DOHH2 (cell line): Measurements from ENCODE around the gene POFUT2.

Source experiments
- CTCF ChIP-seq: fragments of 200-600 bp; sonication (generic); IDR thresholded peaks from one replicate; pipeline ENCODE4 v1.5.1; 2014; ENCODE audit warnings: antibody characterized with exemption, mild to moderate bottlenecking, low read depth, low read length; ENCODE audit not compliant: poor library complexity, severe bottlenecking
- EZH2phosphoT487 ChIP-seq: fragments of 200-600 bp; sonication (generic); IDR thresholded peaks from 2 replicates; pipeline ENCODE4 v1.6.1; 2017; ENCODE audit warnings: borderline replicate concordance, mild to moderate bottlenecking, antibody characterized with exemption, low read length, moderate library complexity, mixed read lengths

DNA sequence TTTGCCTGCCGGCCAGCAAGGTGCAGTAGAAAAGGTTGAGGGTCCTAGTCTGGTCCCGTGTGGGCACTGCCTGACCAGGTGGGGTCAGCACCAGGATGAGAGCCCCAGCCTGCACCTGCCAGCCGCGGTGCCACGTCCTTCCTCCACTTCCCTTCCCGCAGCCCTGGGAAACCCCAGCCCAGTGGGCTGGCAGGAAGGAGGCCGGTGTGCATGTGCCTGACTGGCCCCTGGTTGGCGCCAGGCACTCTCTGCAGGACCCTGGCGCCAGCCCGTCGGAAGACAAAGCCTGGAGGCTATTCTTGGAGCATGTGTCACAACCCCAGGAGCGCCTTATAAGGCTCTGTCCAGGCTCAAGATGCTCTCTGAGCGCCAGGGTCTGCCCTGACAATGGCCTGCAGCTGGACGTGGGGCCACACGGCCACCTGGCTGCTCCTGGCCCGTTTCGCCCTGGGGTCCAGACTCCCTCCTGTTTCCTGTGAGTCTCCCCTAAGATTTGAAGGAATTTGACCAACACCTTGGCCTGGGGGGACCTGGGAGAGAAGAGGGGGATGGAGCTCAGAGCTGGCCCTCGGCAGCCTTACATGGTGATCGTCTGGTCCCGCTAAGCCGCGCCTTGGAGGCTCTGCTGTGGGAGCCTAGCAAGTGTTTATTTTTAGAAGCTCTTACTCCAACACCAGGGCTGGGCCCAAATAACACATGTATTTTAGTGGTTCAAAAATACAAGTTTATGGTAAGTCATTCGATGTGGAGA, 31.9 kb upstream of the POFUT2 start:
- no peak for TF ChIP-seq CTCF
- no peak for TF ChIP-seq EZH2phosphoT487
